Natural killer cell (primary cell): ENCODE data around the gene RAB27A. TPM values are rescaled to one million over a fixed set of nuclear protein-coding genes. Genes with fewer than 3 reads are reported as not detected.

Source experiments
- ATAC-seq, 3 donors: fragments of 150-1000 bp in 2 of 3; fragments of 200-7000 bp in 1 of 3; cut with Tn5 transposase; 1 replicate in 1 of 3; 2 replicates in 2 of 3; pipeline ENCODE4 v1.10.0; 2021; ENCODE audit warnings: mild to moderate bottlenecking in 2 of 3, moderate library complexity in 2 of 3
- DNase-seq, 2 donors: peaks; one replicate each; pipeline versions ENCODE4 v3.0.0 to v3.0.0-alpha.2; 2013 to 2021; ENCODE audit warnings: mixed read lengths in 1 of 2
- H3K27ac ChIP-seq: one replicate; pipeline ENCODE4 v1.5.1; 2013; ENCODE audit warnings: mild to moderate bottlenecking, low read length
- H3K27me3 ChIP-seq: one replicate; pipeline ENCODE4 v1.6.1; 2013; ENCODE audit warnings: low read length; ENCODE audit not compliant: control insufficient read depth, insufficient read depth
- H3K36me3 ChIP-seq: one replicate; pipeline ENCODE4 v1.6.1; 2013; ENCODE audit warnings: low read length; ENCODE audit not compliant: control insufficient read depth, insufficient read depth
- H3K4me1 ChIP-seq: one replicate; pipeline ENCODE4 v1.6.1; 2013; ENCODE audit warnings: low read length; ENCODE audit not compliant: control insufficient read depth, insufficient read depth
- H3K4me3 ChIP-seq: one replicate; pipeline ENCODE4 v1.5.1; 2013; ENCODE audit warnings: low read length
- H3K9me3 ChIP-seq: one replicate; pipeline ENCODE4 v1.6.1; 2013; ENCODE audit warnings: low read length; ENCODE audit not compliant: control insufficient read depth, insufficient read depth
- H3K27ac Mint-ChIP-seq, 2 donors: one replicate each; pipeline ENCODE4 v1.8.0; 2022; ENCODE audit warnings: mild to moderate bottlenecking in 2 of 2, mixed read lengths in 2 of 2, moderate library complexity in 1 of 2
- H3K27me3 Mint-ChIP-seq, 2 donors: one replicate each; pipeline ENCODE4 v1.8.0; 2022; ENCODE audit warnings: low read depth in 2 of 2, mixed read lengths in 2 of 2
- H3K36me3 Mint-ChIP-seq: one replicate; pipeline ENCODE4 v1.8.0; 2022; ENCODE audit warnings: mixed read lengths
- H3K4me1 Mint-ChIP-seq, 2 donors: one replicate each; pipeline ENCODE4 v1.8.0; 2022; ENCODE audit warnings: mixed read lengths in 2 of 2
- H3K4me3 Mint-ChIP-seq: one replicate; pipeline ENCODE4 v1.8.0; 2022; ENCODE audit warnings: mild to moderate bottlenecking, moderate library complexity, mixed read lengths
- H3K9me3 Mint-ChIP-seq, 2 donors: one replicate each; pipeline ENCODE4 v1.8.0; 2022; ENCODE audit warnings: mixed read lengths in 2 of 2
- WGBS: methylation state at CpG from one replicate; pipeline ENCODE4 v1.1.7; 2013; ENCODE audit warnings: missing lambda C conversion rate; ENCODE audit not compliant: insufficient coverage; 5-methylcytosine and 5-hydroxymethylcytosine counted together
- intact Hi-C: fragments of 100-400 bp; cut with micrococcal nuclease; formaldehyde crosslinking; loops from one replicate; pipeline ENCODE4 v1.14.2; 2022
- total RNA-seq, 4 donors: library from RNA; stranded (reverse); fragments of 120-200 nt in 1 of 4; gene quantifications; one replicate each; pipeline versions ENCODE4 v1.2.3 to v1.2.4, GENCODE V29; 2013 to 2022
- TF ChIP-seq, protein P1 (sequence below): fragments of 200-600 bp; IDR thresholded peaks from one replicate; pipeline ENCODE4 v1.8.0; 2022; ENCODE audit warnings: antibody characterized with exemption

The RAB27A gene
- total RNA-seq, 3 donors from 2014 or later (not counting 1 experiment from before 2014, with no cell fraction given), result 90.0 to 111 (median 98.1) TPM

DNA sequence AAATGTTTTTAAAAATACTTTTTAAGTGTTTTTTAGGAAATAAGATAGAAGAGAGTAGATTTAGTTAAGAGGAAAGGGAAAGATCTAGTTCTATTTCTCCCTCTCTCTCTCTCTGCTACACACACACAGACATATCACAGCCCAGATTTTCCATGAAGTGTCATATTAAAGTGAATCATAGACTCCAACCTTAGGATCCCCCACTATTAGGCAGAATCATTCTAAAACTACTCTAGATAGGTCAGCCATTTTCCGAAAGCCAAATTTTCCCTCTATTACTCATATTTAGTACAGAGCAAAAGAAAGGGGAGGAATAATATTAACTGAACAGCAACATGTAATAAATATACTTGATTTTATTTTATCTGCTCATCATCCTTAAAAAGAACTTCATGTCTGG, 47.7 kb downstream of the RAB27A start:
- Mint-ChIP-seq H3K4me1 (peaks cover 55 to 65% of the 10 kb centered on the region in 2 donors), H3K27ac (peak overlapping the region; percentile 48 to 57), H3K27me3 (no peaks in the 10 kb centered on the region), H3K36me3 (no peaks in the 10 kb centered on the region), H3K4me3 (no peak overlapping the region), H3K9me3 (no peaks in the 10 kb centered on the region)
- peaks cover 7% of the 10 kb centered on the region for H3K4me1 ChIP-seq
- intact Hi-C loops, result no loop called here
- TF ChIP-seq, protein P1, sequence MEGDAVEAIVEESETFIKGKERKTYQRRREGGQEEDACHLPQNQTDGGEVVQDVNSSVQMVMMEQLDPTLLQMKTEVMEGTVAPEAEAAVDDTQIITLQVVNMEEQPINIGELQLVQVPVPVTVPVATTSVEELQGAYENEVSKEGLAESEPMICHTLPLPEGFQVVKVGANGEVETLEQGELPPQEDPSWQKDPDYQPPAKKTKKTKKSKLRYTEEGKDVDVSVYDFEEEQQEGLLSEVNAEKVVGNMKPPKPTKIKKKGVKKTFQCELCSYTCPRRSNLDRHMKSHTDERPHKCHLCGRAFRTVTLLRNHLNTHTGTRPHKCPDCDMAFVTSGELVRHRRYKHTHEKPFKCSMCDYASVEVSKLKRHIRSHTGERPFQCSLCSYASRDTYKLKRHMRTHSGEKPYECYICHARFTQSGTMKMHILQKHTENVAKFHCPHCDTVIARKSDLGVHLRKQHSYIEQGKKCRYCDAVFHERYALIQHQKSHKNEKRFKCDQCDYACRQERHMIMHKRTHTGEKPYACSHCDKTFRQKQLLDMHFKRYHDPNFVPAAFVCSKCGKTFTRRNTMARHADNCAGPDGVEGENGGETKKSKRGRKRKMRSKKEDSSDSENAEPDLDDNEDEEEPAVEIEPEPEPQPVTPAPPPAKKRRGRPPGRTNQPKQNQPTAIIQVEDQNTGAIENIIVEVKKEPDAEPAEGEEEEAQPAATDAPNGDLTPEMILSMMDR, result no peak
- DNase-seq, result no peak
- H3K36me3 ChIP-seq, result peaks cover 3% of the 10 kb centered on the region
- no peak for ATAC-seq
- no peaks in the 10 kb centered on the region for H3K9me3 ChIP-seq
- H3K27ac ChIP-seq, result no peak overlapping the region
- no peak overlapping the region for H3K4me3 ChIP-seq
- H3K27me3 ChIP-seq, result no peaks in the 10 kb centered on the region
- no CpG with 5 or more reads among the region's 1 CpG for WGBS

DNA sequence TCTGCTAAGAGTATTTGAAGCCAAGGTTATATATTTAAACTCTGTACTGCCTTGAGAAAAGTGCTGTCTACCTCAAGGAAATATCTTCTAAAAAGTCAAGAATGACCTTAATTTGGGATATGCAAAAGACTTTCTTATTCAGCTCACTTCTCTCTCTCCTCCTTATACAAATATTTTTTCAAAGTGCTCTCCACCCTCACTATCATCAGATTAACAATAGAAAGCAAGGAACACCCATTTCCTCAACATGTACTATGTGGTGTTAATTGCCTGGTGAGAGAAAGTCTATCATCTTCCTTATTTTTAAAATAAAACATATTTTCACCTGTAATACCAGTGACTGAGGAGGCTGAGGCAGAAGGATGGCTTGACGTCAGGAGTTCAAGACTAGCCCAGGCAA, 48.4 kb downstream of the RAB27A start:
- Mint-ChIP-seq H3K4me3 (no peak overlapping the region), H3K4me1 (peaks cover 48 to 62% of the 10 kb centered on the region in 2 donors), H3K9me3 (no peaks in the 10 kb centered on the region), H3K36me3 (no peaks in the 10 kb centered on the region), H3K27ac (peak overlapping the region in 1 of 2 donors; percentile 52), H3K27me3 (no peaks in the 10 kb centered on the region)
- H3K4me1 ChIP-seq, result peaks cover 7% of the 10 kb centered on the region
- peaks cover 3% of the 10 kb centered on the region for H3K36me3 ChIP-seq
- intact Hi-C loops, result no loop called here
- no CpG with 5 or more reads among the region's 1 CpG for WGBS
- TF ChIP-seq, protein P1, result no peak
- H3K27me3 ChIP-seq, result no peaks in the 10 kb centered on the region
- ATAC-seq (no peak), DNase-seq (no peak)
- H3K4me3 ChIP-seq, result no peak overlapping the region
- no peaks in the 10 kb centered on the region for H3K9me3 ChIP-seq
- no peak overlapping the region for H3K27ac ChIP-seq

DNA sequence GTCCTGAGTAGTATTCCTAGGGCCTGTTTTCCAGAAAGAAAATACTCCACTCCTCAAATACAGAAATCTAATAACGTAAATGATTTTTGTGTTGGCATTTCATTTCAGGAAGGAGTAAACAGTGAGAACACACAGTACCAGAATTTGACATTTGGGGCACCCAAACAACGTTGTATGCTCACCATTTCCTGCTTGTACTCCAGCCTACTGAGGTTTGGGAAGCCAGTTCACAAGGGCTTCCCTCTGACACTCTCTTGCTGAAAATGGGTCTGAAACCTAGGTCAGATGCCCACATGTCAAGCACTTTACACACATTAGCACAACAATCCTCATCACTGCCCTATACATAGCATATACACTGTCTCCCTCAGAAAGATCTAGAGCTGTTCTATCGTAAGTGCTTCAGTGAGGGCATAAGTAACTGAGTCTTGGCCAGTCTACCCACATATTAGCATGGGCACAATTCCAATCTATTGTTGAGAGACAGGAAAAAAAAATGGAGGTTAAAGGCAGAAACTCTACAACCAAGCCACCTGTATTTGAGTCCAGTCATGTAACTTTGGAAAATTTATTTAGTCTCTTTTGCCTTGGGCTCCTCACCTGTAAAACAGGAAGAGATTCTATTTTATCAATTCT, 49.4 kb downstream of the RAB27A start:
- Mint-ChIP-seq H3K4me1 (peaks cover 46 to 61% of the 10 kb centered on the region in 2 donors), H3K27ac (peak overlapping the region; percentile 52 to 91), H3K27me3 (no peaks in the 10 kb centered on the region), H3K9me3 (no peaks in the 10 kb centered on the region), H3K4me3 (no peak overlapping the region), H3K36me3 (no peaks in the 10 kb centered on the region)
- DNase-seq (peak in 1 of 2 donors; percentile 53), ATAC-seq (peak; percentile 60 to 77 (median 71))
- Histone ChIP-seq H3K4me1 (peaks cover 7% of the 10 kb centered on the region), H3K36me3 (peaks cover 3% of the 10 kb centered on the region), H3K4me3 (no peak overlapping the region), H3K9me3 (no peaks in the 10 kb centered on the region), H3K27me3 (no peaks in the 10 kb centered on the region), H3K27ac (no peak overlapping the region)
- intact Hi-C loops, result no loop called here
- WGBS, result 54% methylated on average over 3 of the region's 3 CpGs
- TF ChIP-seq, protein P1, result no peak
